Measurements from ENCODE around the gene EAF1. TPM values are rescaled to one million over a fixed set of nuclear protein-coding genes. Genes with fewer than 3 reads are reported as not detected.
"Not testable (repeated sequence)": the region's sequence is repeated elsewhere in the genome, so short reads cannot be mapped to it uniquely, and the experiment has no call there.

EAF1 gene
- total and polyA plus RNA-seq, 12 donors = 2.6 to 30.6 (median 20.3) TPM

DNA sequence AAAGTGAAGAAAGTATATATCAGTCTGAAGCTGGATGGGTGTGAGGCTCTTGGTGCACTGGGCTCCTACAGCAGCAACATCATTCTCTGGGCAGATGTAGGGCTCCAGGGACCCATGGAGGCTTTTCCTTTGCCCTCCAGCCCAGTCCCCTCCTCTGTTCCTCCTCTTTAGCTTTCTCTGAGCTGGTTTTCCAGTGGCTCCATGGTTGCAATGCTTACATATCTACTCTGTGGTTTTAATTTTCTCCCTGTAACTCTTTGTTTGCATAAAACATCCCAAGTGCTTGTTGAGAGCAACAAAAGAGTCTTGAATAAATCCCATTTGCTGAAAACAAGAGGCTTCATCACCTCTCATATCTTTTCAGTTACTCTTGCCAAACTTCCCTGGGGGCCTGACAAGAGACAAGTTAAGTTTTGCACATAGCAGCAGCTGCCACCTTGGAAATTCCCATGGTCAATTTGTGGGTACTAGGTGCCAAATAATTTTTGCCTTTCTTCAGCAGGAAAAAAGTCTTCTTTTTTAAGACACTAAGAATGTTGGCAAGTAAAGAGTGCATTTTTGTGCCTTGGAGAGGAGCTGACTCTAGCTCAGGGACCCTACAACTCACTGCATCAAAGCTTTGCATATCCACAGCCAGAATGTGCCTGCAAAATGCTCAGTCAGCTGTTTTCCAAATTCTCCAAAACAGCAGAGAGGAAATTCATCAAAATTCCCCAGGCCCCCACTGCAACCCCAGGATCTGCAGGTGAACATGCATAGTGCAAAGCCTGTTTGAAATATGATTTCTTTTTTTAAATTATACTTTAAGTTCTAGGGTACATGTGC is 52.2 kb downstream of the EAF1 start:
- Histone ChIP-seq H3K9me3 (replicated peaks in 1 of 3) (no peaks in the 10 kb centered on the region), H3K36me3 (replicated peaks in 1 of 2) (no peaks in the 10 kb centered on the region), H3K4me1 (replicated peaks in 1 of 2) (peaks cover 0 to 11% of the 10 kb centered on the region in 2 donors), H3K27me3 (no peaks in the 10 kb centered on the region), H3K27ac (no peak overlapping the region), H3K4me3 (no peak overlapping the region)
- intact Hi-C loops (cut with DNase I) = no loop called here
- peak in 1 of 7 donors; percentile 21 for DNase-seq
- TF ChIP-seq CTCF (IDR thresholded peaks at IDR 0.05) (no peak), POLR2A (IDR thresholded peaks at IDR 0.05) (no peak)

GRCh38 chr3:15484551-15484950 is 57.2 kb downstream of the EAF1 start:
- DNase-seq; H3K4me1 ChIP-seq (replicated peaks in 1 of 2); H3K9me3 ChIP-seq (replicated peaks in 1 of 3); H3K27ac ChIP-seq; H3K36me3 ChIP-seq (replicated peaks in 1 of 2); H3K27me3 ChIP-seq; intact Hi-C loops (cut with DNase I); H3K4me3 ChIP-seq: not testable (repeated sequence)
- WGBS, 4 donors = 94 to 95% (median 95%) methylated on average over 6 of the region's 6 CpGs

DNA sequence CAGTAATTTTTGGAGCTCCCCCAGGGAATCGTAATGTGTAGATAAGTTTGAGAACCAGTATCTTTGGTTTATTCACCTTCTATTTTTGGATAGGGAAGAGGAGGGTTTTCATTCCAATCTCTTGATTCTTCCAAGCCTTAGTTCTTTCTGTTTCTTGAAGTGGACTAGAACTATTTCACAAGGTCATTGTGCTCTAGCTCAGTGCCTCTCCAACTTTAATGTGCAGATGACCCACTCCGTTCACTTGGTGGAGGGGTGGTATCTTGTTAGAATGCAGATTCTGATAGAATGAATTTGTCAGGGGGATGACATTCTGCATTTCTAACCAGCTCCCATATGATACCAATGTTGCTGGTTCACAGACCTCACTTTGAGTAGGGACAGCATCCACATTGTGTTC is 58.6 kb downstream of the EAF1 start:
- Histone ChIP-seq H3K4me1 (replicated peaks in 1 of 2) (no peaks in the 10 kb centered on the region), H3K36me3 (replicated peaks in 1 of 2) (no peaks in the 10 kb centered on the region), H3K27me3 (no peaks in the 10 kb centered on the region), H3K27ac (no peak overlapping the region), H3K4me3 (no peak overlapping the region), H3K9me3 (replicated peaks in 1 of 3) (no peaks in the 10 kb centered on the region)
- DNase-seq = no peak
- WGBS, 4 donors = 86 to 94% (median 93%) methylated on average over 2 of the region's 2 CpGs
- intact Hi-C loops (cut with DNase I) = no loop called here
- no peak for TF ChIP-seq POLR2A (IDR thresholded peaks at IDR 0.05)
- TF ChIP-seq CTCF (IDR thresholded peaks at IDR 0.05) = no peak

- DNase-seq = no peak
- Histone ChIP-seq H3K27ac (no peak overlapping the region), H3K4me3 (no peak overlapping the region), H3K4me1 (replicated peaks in 1 of 2) (no peaks in the 10 kb centered on the region), H3K27me3 (no peaks in the 10 kb centered on the region), H3K36me3 (replicated peaks in 1 of 2) (no peaks in the 10 kb centered on the region), H3K9me3 (replicated peaks in 1 of 3) (no peaks in the 10 kb centered on the region)
- TF ChIP-seq POLR2A (IDR thresholded peaks at IDR 0.05) = no peak
- TF ChIP-seq CTCF (IDR thresholded peaks at IDR 0.05) = no peak
- 92 to 97% (median 96%) methylated on average over 4 of the region's 4 CpGs for WGBS, 4 donors
- intact Hi-C loops (cut with DNase I) = no loop called here
These were observed 59.6 kb downstream of the EAF1 start for GRCh38 chr3:15486979-15487378.

GRCh38 chr3:15488002-15488401 is 60.6 kb downstream of the EAF1 start:
- TF ChIP-seq POLR2A (IDR thresholded peaks at IDR 0.05) (no peak), CTCF (IDR thresholded peaks at IDR 0.05) (no peak)
- no peaks in the 10 kb centered on the region for H3K9me3 ChIP-seq (replicated peaks in 1 of 3)
- no peaks in the 10 kb centered on the region for H3K27me3 ChIP-seq
- WGBS, 4 donors = 87 to 94% (median 93%) methylated on average over 9 of the region's 9 CpGs
- intact Hi-C loops (cut with DNase I) = loop anchor here in 1 of 2 donors (2.0 kb wide), 1 partner anchor 37 kb away; no protein-coding TSS in a partner anchor
- H3K4me1 ChIP-seq (replicated peaks in 1 of 2) = no peaks in the 10 kb centered on the region
- no peak for DNase-seq
- H3K4me3 ChIP-seq = no peak overlapping the region
- H3K27ac ChIP-seq = no peak overlapping the region
- H3K36me3 ChIP-seq (replicated peaks in 1 of 2) = no peaks in the 10 kb centered on the region

Data from adrenal gland (tissue), 12 donors.